Prostate gland (tissue), 2 donors: ENCODE results near the gene FERMT1. TPM values are rescaled to one million over a fixed set of nuclear protein-coding genes. Genes with fewer than 3 reads are reported as not detected.

Experiments used
- DNase-seq: peaks from one replicate; pipeline ENCODE4 v3.0.0-alpha.2; 2019; ENCODE audit warnings: low spot score
- H3K27ac ChIP-seq, 2 donors: fragments of 200-600 bp; sonication (generic); 2 replicates each; pipeline ENCODE4 v1.5.1; 2017 to 2019
- H3K27me3 ChIP-seq: fragments of 200-600 bp; sonication (generic); replicated peaks from 2 replicates; pipeline ENCODE4 v1.5.1; 2019; ENCODE audit not compliant: insufficient read depth
- H3K36me3 ChIP-seq, 2 donors: fragments of 200-600 bp; sonication (generic); 1 replicate in 1 of 2; 2 replicates in 1 of 2; pipeline versions ENCODE4 v1.5.1 to v1.8.1; 2017 to 2019
- H3K4me1 ChIP-seq: fragments of 200-600 bp; sonication (generic); replicated peaks from 2 replicates; pipeline ENCODE4 v1.5.1; 2019
- H3K4me3 ChIP-seq, 2 donors: fragments of 200-600 bp; sonication (generic); 2 replicates each; pipeline ENCODE4 v1.5.1; 2017 to 2019
- H3K9me3 ChIP-seq: fragments of 200-600 bp; sonication (generic); 2 replicates; pipeline ENCODE4 v1.5.1; 2017
- CTCF ChIP-seq, 4 experiments: fragments of 200-600 bp in 2 of 4; fragments of 450-650 bp in 2 of 4; sonication (generic) in 2 of 4; IDR thresholded peaks; 1 replicate in 3 of 4; 2 replicates in 1 of 4; pipeline ENCODE4 v1.5.1; 2016 to 2019; ENCODE audit warnings: antibody characterized with exemption in 4 of 4, mild to moderate bottlenecking in 2 of 4, moderate library complexity in 2 of 4
- POLR2A ChIP-seq: fragments of 450-650 bp; IDR thresholded peaks from one replicate; pipeline ENCODE4 v1.6.1; 2016; ENCODE audit warnings: antibody characterized with exemption, mild to moderate bottlenecking
- POLR2AphosphoS5 ChIP-seq: sonication (generic); formaldehyde crosslinking; IDR thresholded peaks from one replicate; pipeline ENCODE4 v1.6.1; 2017; ENCODE audit warnings: antibody characterized with exemption
- whole genome bisulfite sequencing: methylation state at CpG from one replicate; pipeline ENCODE4 v1.1.5; 2018; 5-methylcytosine and 5-hydroxymethylcytosine counted together
- intact Hi-C: fragments of 100-400 bp; cut with DNase I; formaldehyde crosslinking; loops from one replicate; pipeline ENCODE4 v1.14.2; 2022
- total RNA-seq, 2 donors: library from RNA; depleted of rRNA; stranded (reverse); fragments of >200 nt; gene quantifications; one replicate each; pipeline ENCODE4 v1.1.0, GENCODE V29; 2016

FERMT1 gene
- total RNA-seq, 2 donors from 2014 or later, result 9.0 to 14.0 TPM

DNA sequence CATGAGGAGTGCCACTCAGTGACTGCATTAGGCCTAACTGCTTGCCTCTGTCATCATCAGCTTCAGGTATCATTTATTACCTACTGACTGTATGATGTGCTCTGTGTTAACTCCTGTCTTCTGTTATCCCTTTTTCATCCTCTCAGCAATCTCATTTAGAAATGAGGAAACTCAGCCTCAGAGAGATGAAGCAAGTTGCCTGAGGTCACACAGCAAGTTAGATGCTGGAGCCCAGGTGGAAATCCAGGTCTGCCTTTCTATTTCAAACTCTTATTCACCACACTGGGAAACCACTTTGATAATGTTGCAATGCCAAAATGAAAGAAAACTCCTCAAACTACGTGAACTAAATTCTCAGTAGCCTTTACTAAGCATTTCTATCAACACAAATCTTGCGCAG, 1.3 kb downstream of the FERMT1 start:
- no peak for DNase-seq
- Histone ChIP-seq H3K27ac (peak overlapping the region in 1 of 2 donors; percentile 63), H3K36me3 (no peaks in the 10 kb centered on the region), H3K4me1 (no peaks in the 10 kb centered on the region), H3K9me3 (no peaks in the 10 kb centered on the region), H3K4me3 (no peak overlapping the region), H3K27me3 (no peaks in the 10 kb centered on the region)
- TF ChIP-seq POLR2AphosphoS5 (no peak), POLR2A (no peak), CTCF (IDR thresholded peaks at IDR 0.05) (no peak)
- intact Hi-C loops, result no loop called here
- WGBS, result 45% methylated on average over 2 of the region's 2 CpGs

- Histone ChIP-seq H3K36me3 (no peaks in the 10 kb centered on the region), H3K4me1 (no peaks in the 10 kb centered on the region), H3K4me3 (no peak overlapping the region), H3K27me3 (no peaks in the 10 kb centered on the region), H3K27ac (no peak overlapping the region), H3K9me3 (no peaks in the 10 kb centered on the region)
- 75% methylated on average over 3 of the region's 3 CpGs for WGBS
- intact Hi-C loops, result no loop called here
- no peak for TF ChIP-seq POLR2AphosphoS5
- no peak for DNase-seq
These were observed 2.3 kb downstream of the FERMT1 start for GRCh38 chr20:6120491-6120988.

DNA sequence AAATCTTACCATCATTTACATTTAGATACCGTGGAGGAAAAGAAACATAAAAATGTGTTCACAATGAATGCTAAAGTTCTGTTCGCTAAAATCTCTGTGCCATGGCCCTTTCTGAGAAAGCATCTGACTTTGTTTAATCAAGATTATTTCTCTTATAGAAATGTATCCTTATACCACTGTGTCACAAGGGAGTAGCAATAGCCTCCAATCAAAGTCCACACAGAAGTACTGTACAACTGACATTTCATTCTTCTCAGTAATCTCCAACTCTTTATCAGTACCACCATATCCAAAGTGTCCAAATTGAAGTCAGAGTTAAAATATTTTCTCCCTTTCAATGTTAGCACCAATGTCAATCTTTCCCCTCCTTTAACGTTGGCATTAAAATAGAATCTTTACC, 6.1 kb downstream of the FERMT1 start:
- WGBS, result 93% methylated on average over 3 of the region's 3 CpGs
- no peaks in the 10 kb centered on the region for H3K27me3 ChIP-seq
- intact Hi-C loops, result no loop called here
- H3K27ac ChIP-seq, result no peak overlapping the region
- DNase-seq, result no peak
- H3K9me3 ChIP-seq, result no peaks in the 10 kb centered on the region
- H3K36me3 ChIP-seq, result no peaks in the 10 kb centered on the region
- no peak overlapping the region for H3K4me3 ChIP-seq
- no peaks in the 10 kb centered on the region for H3K4me1 ChIP-seq
- TF ChIP-seq CTCF (IDR thresholded peaks at IDR 0.05) (no peak), POLR2A (no peak), POLR2AphosphoS5 (no peak)

DNA sequence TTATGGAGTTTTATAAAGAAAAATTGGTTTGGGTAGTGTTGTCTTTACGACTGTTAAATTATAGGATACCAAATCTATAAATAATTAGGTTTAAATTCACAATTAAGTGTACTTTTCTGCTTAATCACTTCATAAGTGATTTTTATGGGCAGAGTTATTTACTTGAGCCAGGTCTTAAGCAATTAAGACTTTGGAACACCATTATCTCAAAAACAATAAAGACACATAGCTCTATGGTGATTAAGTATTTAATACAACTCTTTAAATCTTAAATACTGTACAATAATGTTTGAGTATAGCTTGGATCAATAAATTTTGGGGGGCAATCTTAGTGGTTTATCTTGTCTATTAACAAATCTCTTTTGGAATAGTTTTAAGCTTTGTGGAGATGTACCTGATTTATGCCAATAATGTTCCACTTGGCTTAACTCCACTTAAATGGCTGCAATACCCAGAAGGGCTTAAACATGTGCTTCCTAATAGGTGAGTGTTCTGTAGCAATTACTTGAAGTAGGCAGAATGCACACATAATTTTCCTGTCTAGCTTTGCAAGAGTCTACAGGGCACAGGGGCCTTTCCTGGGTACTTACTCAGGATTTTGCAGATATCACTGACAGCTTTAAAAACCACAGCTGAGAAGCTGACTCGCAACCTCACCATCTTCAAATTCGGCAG, 7.5 kb downstream of the FERMT1 start:
- no peaks in the 10 kb centered on the region for H3K27me3 ChIP-seq
- H3K4me3 ChIP-seq, result no peak overlapping the region
- H3K36me3 ChIP-seq, result no peaks in the 10 kb centered on the region
- TF ChIP-seq CTCF (IDR thresholded peaks at IDR 0.05) (no peak), POLR2AphosphoS5 (no peak), POLR2A (no peak)
- no peaks in the 10 kb centered on the region for H3K4me1 ChIP-seq
- intact Hi-C loops, result no loop called here
- no peak overlapping the region for H3K27ac ChIP-seq
- WGBS, result 96% methylated on average over 3 of the region's 3 CpGs
- H3K9me3 ChIP-seq, result no peaks in the 10 kb centered on the region
- no peak for DNase-seq

DNA sequence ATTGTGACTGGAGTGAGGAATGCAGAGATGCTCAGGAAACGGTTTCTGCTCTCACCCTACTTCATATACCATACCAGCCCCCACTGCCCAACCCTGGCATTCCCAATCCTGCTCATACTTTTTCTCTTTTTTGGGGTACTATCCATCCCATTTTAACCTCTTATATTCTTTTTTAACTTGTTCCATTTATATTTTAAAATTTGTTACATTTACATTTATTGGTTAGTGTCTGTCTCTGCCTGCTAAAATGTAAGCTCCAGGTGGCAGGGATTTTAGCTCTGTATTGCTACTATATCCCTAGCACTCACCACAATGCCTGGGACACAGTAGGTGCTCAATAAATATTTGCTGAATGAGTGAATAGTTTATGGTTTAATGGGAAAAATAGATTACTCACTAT, 8.1 kb downstream of the FERMT1 start:
- DNase-seq, result no peak
- WGBS, result 88% methylated on average over 1 of the region's 1 CpG
- no peaks in the 10 kb centered on the region for H3K27me3 ChIP-seq
- H3K36me3 ChIP-seq, result no peaks in the 10 kb centered on the region
- H3K9me3 ChIP-seq, result no peaks in the 10 kb centered on the region
- H3K4me1 ChIP-seq, result no peaks in the 10 kb centered on the region
- TF ChIP-seq CTCF (IDR thresholded peaks at IDR 0.05) (no peak), POLR2AphosphoS5 (no peak), POLR2A (no peak)
- intact Hi-C loops, result no loop called here
- H3K27ac ChIP-seq, result no peak overlapping the region
- no peak overlapping the region for H3K4me3 ChIP-seq
